ENCODE data around the gene CARD6. TPM values are rescaled to one million over a fixed set of nuclear protein-coding genes. Genes with fewer than 3 reads are reported as not detected.
"Not testable (repeated sequence)": the region's sequence is repeated elsewhere in the genome, so short reads cannot be mapped to it uniquely, and the experiment has no call there.

Gene CARD6
- total RNA-seq, 1 donor from 2014 or later, result 3.3 TPM

DNA sequence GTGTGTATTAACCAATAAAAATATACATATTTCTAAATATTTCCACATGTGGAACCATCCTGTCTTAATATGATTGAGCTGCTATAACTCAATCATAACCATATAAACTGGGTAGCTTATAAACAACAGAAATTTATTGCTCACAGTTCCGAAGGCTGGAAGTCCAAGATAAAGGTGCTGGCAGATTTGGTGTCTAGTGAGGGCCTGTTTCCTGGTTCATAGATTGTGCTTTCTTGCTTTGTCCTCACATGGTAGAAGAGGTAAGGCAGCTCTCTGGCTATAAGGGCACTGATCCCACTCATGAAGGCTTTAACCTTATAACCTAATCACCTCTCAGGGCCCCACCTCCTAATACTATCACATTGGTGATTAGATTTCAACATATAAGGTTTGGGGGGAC lies 29.0 kb upstream of the CARD6 start:
- no peak for DNase-seq (ENCODE audit: low read depth)
- no peaks in the 10 kb centered on the region for H3K27me3 ChIP-seq (ENCODE audit: control insufficient read depth, insufficient read depth, low read length)
- no peak overlapping the region for H3K4me3 ChIP-seq (ENCODE audit: low read depth, low read length)
- no peaks in the 10 kb centered on the region for H3K36me3 ChIP-seq (ENCODE audit: control insufficient read depth, insufficient read depth, low read length)
- TF ChIP-seq, protein P1, sequence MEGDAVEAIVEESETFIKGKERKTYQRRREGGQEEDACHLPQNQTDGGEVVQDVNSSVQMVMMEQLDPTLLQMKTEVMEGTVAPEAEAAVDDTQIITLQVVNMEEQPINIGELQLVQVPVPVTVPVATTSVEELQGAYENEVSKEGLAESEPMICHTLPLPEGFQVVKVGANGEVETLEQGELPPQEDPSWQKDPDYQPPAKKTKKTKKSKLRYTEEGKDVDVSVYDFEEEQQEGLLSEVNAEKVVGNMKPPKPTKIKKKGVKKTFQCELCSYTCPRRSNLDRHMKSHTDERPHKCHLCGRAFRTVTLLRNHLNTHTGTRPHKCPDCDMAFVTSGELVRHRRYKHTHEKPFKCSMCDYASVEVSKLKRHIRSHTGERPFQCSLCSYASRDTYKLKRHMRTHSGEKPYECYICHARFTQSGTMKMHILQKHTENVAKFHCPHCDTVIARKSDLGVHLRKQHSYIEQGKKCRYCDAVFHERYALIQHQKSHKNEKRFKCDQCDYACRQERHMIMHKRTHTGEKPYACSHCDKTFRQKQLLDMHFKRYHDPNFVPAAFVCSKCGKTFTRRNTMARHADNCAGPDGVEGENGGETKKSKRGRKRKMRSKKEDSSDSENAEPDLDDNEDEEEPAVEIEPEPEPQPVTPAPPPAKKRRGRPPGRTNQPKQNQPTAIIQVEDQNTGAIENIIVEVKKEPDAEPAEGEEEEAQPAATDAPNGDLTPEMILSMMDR (IDR thresholded peaks at IDR 0.05; ENCODE audit: insufficient read depth, low read length, poor library complexity, severe bottlenecking), result no peak

DNA sequence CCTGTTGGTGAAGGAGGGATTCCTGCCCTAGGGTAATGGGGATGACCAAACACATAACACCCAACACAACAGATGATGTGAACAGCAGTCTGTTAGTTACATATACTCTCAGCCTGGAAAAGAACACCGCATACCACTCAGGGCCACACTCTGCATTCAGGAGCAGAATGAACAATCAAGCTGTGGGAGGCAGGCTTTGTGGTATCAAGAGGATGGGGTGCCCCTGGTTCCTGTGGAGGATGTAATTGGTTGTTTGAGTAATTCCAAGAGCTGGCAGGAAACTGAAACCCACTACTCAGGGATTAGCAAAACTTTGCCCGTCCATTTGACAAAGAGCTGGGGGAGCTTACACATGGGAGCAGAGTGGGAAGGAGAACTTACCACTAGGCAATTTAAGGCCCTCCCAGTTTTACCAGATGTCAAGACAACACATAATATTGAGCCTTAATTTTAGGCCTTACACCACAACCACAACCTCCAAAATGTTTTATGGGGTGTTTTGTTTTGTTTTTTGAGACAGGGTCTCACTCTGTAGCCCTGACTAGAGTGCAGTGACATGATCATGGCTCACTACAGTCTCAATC lies 27.4 kb upstream of the CARD6 start:
- H3K4me3 ChIP-seq (ENCODE audit: low read depth, low read length), result no peak overlapping the region
- TF ChIP-seq, protein P1 (IDR thresholded peaks at IDR 0.05; ENCODE audit: insufficient read depth, low read length, poor library complexity, severe bottlenecking), result no peak
- H3K36me3 ChIP-seq (ENCODE audit: control insufficient read depth, insufficient read depth, low read length), result no peaks in the 10 kb centered on the region
- H3K27me3 ChIP-seq (ENCODE audit: control insufficient read depth, insufficient read depth, low read length), result no peaks in the 10 kb centered on the region
- no peak for DNase-seq (ENCODE audit: low read depth)

DNA sequence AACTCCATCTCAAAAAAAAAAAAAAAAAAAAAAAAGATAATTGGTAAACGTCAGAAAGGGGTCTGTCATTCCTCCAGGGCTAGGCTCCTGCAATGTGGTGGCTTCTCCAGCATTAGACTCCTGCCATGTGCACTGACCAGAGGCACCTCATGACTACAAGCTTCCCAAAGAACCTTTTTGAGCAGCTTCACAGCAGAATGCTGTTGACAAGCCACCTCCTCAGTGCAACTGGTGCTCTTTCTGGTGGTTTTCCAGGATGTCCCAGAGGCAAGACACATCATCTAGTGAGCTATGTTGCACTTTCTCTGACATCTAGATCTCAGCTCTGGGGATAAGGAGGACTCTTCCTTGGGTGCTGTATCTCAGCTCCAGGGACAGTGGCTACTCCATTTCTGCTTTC lies 17.7 kb upstream of the CARD6 start:
- no peak for DNase-seq (ENCODE audit: low read depth)
- peaks cover 1% of the 10 kb centered on the region for H3K36me3 ChIP-seq (ENCODE audit: control insufficient read depth, insufficient read depth, low read length)

DNA sequence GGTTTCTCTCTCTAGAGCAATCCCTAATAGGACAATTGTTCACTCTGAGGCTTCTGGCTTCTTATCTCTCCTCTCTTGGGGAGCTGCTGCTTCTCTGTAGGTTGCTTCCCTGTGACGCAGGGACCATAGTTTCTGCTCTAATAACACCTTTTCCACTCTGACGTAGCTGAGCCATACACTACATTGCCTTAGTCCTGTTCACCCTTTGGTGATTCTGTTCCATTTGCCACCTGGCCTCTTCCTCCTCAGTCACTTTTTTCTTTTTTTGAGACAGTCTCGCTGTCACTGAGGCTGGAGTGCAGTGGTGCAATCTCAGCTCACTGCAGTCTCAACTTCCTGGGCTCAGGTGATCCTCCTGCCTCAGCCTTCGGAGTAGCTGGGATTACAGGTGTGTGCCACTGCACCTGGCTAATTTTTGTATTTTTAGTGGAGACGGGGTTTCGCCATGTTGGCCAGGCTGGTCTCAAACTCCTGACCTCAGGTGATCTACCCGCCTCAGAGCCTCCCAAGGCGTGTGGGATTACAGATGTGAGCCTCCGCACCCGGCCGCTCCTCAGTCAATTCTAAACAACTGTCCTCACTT lies 15.6 kb upstream of the CARD6 start:
- H3K27me3 ChIP-seq (ENCODE audit: control insufficient read depth, insufficient read depth, low read length); DNase-seq (ENCODE audit: low read depth); H3K36me3 ChIP-seq (ENCODE audit: control insufficient read depth, insufficient read depth, low read length); H3K4me3 ChIP-seq (ENCODE audit: low read depth, low read length): not testable (repeated sequence)

More for the DNA sequence above, 17.7 kb upstream of the CARD6 start:
- Histone ChIP-seq H3K27me3 (ENCODE audit: control insufficient read depth, insufficient read depth, low read length) (no peaks in the 10 kb centered on the region), H3K4me3 (ENCODE audit: low read depth, low read length) (no peak overlapping the region)
- TF ChIP-seq, protein P1 (IDR thresholded peaks at IDR 0.05; ENCODE audit: insufficient read depth, low read length, poor library complexity, severe bottlenecking), result no peak

DNA sequence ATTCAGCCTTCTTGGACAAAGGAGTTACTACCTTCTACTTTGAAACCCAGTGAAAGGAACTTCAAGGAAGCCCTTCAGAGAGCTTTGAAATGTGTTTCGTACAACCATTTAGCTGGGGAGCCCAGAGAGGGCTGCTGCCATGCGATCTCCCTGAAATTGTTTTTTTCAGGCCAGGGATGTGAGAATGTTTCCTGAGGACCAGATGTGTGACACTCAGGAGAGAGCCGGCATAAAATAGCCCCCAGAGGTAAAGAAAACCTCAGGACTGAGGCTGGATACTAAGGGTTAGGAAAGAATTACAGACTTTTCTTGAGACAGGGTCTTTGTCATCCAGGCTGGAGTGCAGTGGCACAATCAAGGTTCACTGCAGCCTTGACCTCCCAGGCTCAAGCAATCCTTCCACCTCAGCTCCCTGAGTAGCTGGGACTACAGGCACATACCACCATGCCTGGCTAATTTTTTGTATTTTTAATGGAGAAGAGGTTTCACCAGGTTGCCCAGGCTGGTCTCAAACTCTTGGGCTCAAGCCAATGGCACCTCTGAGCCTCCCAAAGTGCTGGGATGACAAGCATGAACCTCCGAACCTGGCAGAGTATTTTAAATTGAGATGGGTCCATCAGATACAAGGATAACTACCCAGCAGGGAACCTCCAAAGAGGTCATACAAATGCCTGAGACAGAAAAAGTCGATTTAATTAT lies 14.5 kb upstream of the CARD6 start:
- DNase-seq (ENCODE audit: low read depth), result no peak
- TF ChIP-seq, protein P1 (IDR thresholded peaks at IDR 0.05; ENCODE audit: insufficient read depth, low read length, poor library complexity, severe bottlenecking), result no peak
- H3K4me3 ChIP-seq (ENCODE audit: low read depth, low read length), result no peak overlapping the region
- H3K36me3 ChIP-seq (ENCODE audit: control insufficient read depth, insufficient read depth, low read length), result peaks cover 1% of the 10 kb centered on the region
- H3K27me3 ChIP-seq (ENCODE audit: control insufficient read depth, insufficient read depth, low read length), result no peaks in the 10 kb centered on the region

DNA sequence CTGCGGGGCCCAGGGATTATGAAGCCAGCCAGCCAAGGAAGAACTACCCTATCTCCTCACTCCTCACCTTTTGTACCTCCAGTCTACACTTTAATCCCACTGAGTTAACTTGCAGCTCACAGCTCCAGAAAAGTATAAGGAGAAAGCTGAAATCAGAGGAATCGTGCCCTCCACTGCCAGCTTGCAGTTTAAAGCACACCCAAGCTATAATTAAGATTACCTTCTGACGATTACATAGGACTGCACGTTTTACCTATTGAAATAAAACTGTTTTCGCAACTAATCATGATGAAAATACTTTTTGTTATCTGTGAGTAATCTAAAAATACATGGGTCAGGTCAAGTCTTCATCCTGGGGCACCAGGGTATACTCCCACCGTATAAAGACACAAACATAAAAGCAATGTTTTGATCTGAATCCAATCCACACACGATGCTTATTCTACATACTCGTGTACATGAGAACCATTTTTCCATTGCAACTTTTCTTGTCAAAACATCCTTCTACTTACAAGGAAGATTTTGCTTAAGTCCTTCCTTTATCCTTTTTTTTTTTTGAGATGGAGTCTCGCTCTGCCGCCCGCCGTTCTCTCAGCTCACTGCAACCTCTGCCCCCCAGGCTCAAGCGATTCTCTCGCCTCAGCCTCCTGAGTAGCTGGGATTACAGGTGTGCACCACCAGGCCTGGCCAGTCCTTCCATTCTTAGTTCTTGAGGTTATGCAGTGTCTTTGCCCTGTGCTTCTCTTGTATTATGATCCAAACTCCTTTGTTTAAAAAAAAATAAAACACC lies 13.8 kb upstream of the CARD6 start:
- no peaks in the 10 kb centered on the region for H3K27me3 ChIP-seq (ENCODE audit: control insufficient read depth, insufficient read depth, low read length)
- no peak for DNase-seq (ENCODE audit: low read depth)
- H3K4me3 ChIP-seq (ENCODE audit: low read depth, low read length), result no peak overlapping the region
- TF ChIP-seq, protein P1 (IDR thresholded peaks at IDR 0.05; ENCODE audit: insufficient read depth, low read length, poor library complexity, severe bottlenecking), result no peak
- H3K36me3 ChIP-seq (ENCODE audit: control insufficient read depth, insufficient read depth, low read length), result peaks cover 1% of the 10 kb centered on the region
